Osteoblast (primary cell): ENCODE results near the gene PPCS. TPM values are rescaled to one million over a fixed set of nuclear protein-coding genes. Genes with fewer than 3 reads are reported as not detected.

Source experiments
- DNase-seq: peaks from one replicate; pipeline ENCODE4 v3.0.0; 2011; ENCODE audit warnings: low spot score, mixed read lengths; ENCODE audit not compliant: insufficient read length; ENCODE audit errors: missing footprints
- H2AFZ ChIP-seq: 2 replicates; pipeline ENCODE4 v1.6.0; 2011; ENCODE audit warnings: mild to moderate bottlenecking, low read length
- H3K27ac ChIP-seq: 2 replicates; pipeline ENCODE4 v1.5.1; 2011; ENCODE audit warnings: mild to moderate bottlenecking, low read depth, low read length, moderate library complexity
- H3K27me3 ChIP-seq: 2 replicates; pipeline ENCODE4 v1.6.0; 2012; ENCODE audit warnings: mild to moderate bottlenecking, control low read depth, inconsistent platforms, low read length, moderate library complexity; ENCODE audit not compliant: insufficient read depth
- H3K36me3 ChIP-seq: 2 replicates; pipeline ENCODE4 v1.5.1; 2011; ENCODE audit warnings: mild to moderate bottlenecking, low read length, control low read depth, moderate library complexity; ENCODE audit not compliant: insufficient read depth
- H3K4me1 ChIP-seq: 2 replicates; pipeline ENCODE4 v1.5.1; 2011; ENCODE audit warnings: mild to moderate bottlenecking, low read length, control low read depth, moderate library complexity; ENCODE audit not compliant: insufficient read depth
- H3K4me2 ChIP-seq: 2 replicates; pipeline ENCODE4 v1.6.0; 2011; ENCODE audit warnings: mild to moderate bottlenecking, low read length; ENCODE audit not compliant: insufficient read depth
- H3K4me3 ChIP-seq: fragments of 200-600 bp; sonication (generic); 3 replicates; pipeline ENCODE4 v1.5.1; 2012; ENCODE audit warnings: mild to moderate bottlenecking, low read length, inconsistent platforms; ENCODE audit not compliant: insufficient read depth
- H3K79me2 ChIP-seq: 2 replicates; pipeline ENCODE4 v1.6.0; 2012; ENCODE audit warnings: mild to moderate bottlenecking, low read length, control low read depth, inconsistent platforms; ENCODE audit not compliant: insufficient read depth
- H3K9me3 ChIP-seq: 2 replicates; pipeline ENCODE4 v1.5.1; 2011; ENCODE audit warnings: low read depth, low read length, control low read depth
- H4K20me1 ChIP-seq: 2 replicates; pipeline ENCODE4 v1.6.0; 2012; ENCODE audit warnings: mild to moderate bottlenecking, low read length, control low read depth; ENCODE audit not compliant: insufficient read depth
- total RNA-seq: library from RNA; depleted of rRNA; stranded (reverse); fragments of >200 nt; gene quantifications from 2 replicates; pipeline ENCODE4 v1.2.3, GENCODE V29; 2012
- TF ChIP-seq, protein P1 (sequence below): IDR thresholded peaks from 2 replicates; pipeline ENCODE4 v1.5.1; 2011; ENCODE audit warnings: mild to moderate bottlenecking, low read depth, low read length, moderate library complexity; ENCODE audit errors: extremely low read depth

PPCS gene
- total RNA-seq, 1 donor = 64.4 TPM

DNA sequence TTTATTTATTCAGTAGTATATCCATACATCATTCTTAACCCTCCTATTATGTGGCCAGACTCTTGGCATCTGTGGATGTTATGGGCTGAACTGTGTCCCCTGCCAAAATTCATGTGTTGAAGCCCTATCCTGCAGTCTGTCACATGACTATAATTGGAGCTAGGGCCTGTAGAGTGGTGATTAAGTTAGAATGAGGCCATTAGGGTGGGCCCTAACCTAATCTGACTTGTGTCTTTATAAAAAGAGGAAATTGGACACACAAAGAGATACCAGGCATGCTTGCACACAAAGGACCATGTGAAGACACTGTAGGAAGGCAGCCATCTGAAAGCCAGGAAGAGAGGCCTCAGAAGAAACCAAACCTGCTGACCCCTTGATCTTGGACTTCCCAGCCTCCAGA lies 7.1 kb upstream of the PPCS start:
- no peak for DNase-seq
- Histone ChIP-seq H3K4me2 (no peak overlapping the region), H3K27me3 (no peaks in the 10 kb centered on the region), H3K36me3 (no peaks in the 10 kb centered on the region), H3K9me3 (no peaks in the 10 kb centered on the region), H2AFZ (no peak overlapping the region), H3K4me3 (no peak overlapping the region), H3K79me2 (no peaks in the 10 kb centered on the region), H3K27ac (no peak overlapping the region), H3K4me1 (no peaks in the 10 kb centered on the region), H4K20me1 (no peaks in the 10 kb centered on the region)
- TF ChIP-seq, protein P1, sequence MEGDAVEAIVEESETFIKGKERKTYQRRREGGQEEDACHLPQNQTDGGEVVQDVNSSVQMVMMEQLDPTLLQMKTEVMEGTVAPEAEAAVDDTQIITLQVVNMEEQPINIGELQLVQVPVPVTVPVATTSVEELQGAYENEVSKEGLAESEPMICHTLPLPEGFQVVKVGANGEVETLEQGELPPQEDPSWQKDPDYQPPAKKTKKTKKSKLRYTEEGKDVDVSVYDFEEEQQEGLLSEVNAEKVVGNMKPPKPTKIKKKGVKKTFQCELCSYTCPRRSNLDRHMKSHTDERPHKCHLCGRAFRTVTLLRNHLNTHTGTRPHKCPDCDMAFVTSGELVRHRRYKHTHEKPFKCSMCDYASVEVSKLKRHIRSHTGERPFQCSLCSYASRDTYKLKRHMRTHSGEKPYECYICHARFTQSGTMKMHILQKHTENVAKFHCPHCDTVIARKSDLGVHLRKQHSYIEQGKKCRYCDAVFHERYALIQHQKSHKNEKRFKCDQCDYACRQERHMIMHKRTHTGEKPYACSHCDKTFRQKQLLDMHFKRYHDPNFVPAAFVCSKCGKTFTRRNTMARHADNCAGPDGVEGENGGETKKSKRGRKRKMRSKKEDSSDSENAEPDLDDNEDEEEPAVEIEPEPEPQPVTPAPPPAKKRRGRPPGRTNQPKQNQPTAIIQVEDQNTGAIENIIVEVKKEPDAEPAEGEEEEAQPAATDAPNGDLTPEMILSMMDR = no peak

DNA sequence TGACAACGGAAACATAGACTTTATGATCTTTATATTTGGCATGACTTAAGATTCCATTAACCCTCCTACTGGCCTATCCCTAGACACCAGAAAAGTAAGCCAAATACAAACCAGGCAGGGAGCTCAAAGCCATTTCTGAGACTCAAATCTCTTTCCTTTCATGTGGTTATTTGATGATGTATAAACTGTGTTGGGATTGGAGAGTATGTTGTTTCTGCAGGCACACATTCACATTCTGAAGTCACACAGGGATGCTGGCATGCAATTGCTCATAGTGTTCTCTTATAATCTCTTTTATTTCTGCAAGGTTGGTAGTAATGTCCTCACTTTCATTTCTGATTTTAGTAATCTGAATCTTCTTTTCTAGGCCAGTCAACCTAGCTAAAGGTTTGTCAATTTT lies 6.3 kb upstream of the PPCS start:
- Histone ChIP-seq H3K27ac (no peak overlapping the region), H2AFZ (no peak overlapping the region), H3K79me2 (no peaks in the 10 kb centered on the region), H3K4me3 (no peak overlapping the region), H4K20me1 (no peaks in the 10 kb centered on the region), H3K4me2 (no peak overlapping the region), H3K27me3 (no peaks in the 10 kb centered on the region), H3K9me3 (no peaks in the 10 kb centered on the region), H3K36me3 (no peaks in the 10 kb centered on the region), H3K4me1 (no peaks in the 10 kb centered on the region)
- DNase-seq = no peak
- TF ChIP-seq, protein P1 = no peak

DNA sequence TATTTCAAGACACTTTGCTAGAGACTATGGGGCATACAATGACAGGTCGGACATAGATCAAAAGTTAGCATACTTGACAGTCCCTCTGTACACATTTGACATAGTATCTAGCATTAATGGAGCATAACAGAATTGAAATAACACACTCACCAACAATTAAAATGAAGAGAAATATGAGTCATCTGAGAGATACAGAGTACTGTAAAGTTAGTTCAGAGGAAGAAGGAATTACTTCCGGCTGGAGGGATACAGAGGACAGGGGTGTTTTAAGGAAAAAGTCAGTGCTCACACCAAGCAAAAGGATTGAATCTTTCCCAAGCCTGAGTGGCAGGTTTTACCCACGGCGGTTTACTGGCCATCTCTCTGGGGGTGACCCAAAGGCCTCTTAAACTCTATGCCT lies 3.0 kb upstream of the PPCS start:
- no peak overlapping the region for H3K4me3 ChIP-seq
- H3K4me2 ChIP-seq = no peak overlapping the region
- no peak for DNase-seq
- H4K20me1 ChIP-seq = no peaks in the 10 kb centered on the region
- H3K9me3 ChIP-seq = no peaks in the 10 kb centered on the region
- H3K36me3 ChIP-seq = peaks cover 3% of the 10 kb centered on the region
- TF ChIP-seq, protein P1 = no peak
- H3K79me2 ChIP-seq = peaks cover 12% of the 10 kb centered on the region
- H3K4me1 ChIP-seq = peaks cover 8% of the 10 kb centered on the region
- no peak overlapping the region for H3K27ac ChIP-seq
- H2AFZ ChIP-seq = no peak overlapping the region
- H3K27me3 ChIP-seq = no peaks in the 10 kb centered on the region

DNA sequence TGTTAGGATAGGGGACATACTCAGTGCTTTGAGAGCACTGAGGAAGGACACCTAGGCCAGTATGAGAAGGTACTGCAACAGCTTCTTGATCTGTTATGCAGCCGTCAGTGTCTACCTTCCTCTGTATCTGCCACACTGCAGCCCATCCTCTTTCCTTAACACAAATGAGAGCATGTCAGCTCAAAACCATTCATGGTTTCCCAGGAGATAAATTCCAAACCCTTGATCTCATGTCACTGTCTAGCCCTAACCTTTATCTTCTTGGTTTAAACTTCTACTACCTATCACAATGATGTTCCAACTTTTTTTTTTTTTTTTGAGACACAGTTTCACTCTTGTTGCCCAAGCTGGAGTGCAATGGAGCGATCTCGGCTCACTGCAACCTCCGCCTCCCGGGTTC lies 1.9 kb upstream of the PPCS start:
- Histone ChIP-seq H3K4me2 (no peak overlapping the region), H3K27me3 (no peaks in the 10 kb centered on the region), H3K4me1 (peaks cover 8% of the 10 kb centered on the region), H3K9me3 (no peaks in the 10 kb centered on the region), H3K79me2 (peaks cover 12% of the 10 kb centered on the region), H3K4me3 (no peak overlapping the region), H4K20me1 (no peaks in the 10 kb centered on the region), H3K27ac (no peak overlapping the region), H3K36me3 (peaks cover 5% of the 10 kb centered on the region), H2AFZ (no peak overlapping the region)
- TF ChIP-seq, protein P1 = no peak
- DNase-seq = no peak
